IMR-90 (cell line): Measurements from ENCODE around the gene LRRC9. TPM values are rescaled to one million over a fixed set of nuclear protein-coding genes. Genes with fewer than 3 reads are reported as not detected.

Experiments used
- ATAC-seq: fragments of 200-7000 bp; cut with Tn5 transposase; 2 replicates; pipeline ENCODE4 v1.9.1; 2020; ENCODE audit warnings: low read depth, mild to moderate bottlenecking, moderate library complexity
- BruUV-seq: library from RNA; stranded (reverse); fragments of 400-500 nt; replicated peaks from 2 replicates; lab custom pipeline; 2021; lab: Mats Ljungman, UMichigan
- CTCF ChIA-PET: fragments of 300-600 bp; formaldehyde crosslinking; extraction: SDS; loops from one replicate; lab custom pipeline; 2021; ENCODE audit warnings: antibody characterized with exemption; lab: Yijun Ruan, JAX
- POLR2A ChIA-PET: fragments of 300-600 bp; sonication (Branson Sonifier 250); formaldehyde crosslinking; loops from one replicate; lab custom pipeline; 2022; ENCODE audit warnings: antibody characterized with exemption; ENCODE audit not compliant: unreplicated experiment; lab: Charles Lee
- DNase-seq: peaks from one replicate; pipeline ENCODE4 v3.0.0; 2013
- H2AFZ ChIP-seq: replicated peaks from 2 replicates; pipeline ENCODE3; 2013; ENCODE audit warnings: low read length, mild to moderate bottlenecking; ENCODE audit not compliant: poor library complexity
- H2AK5ac ChIP-seq: 2 replicates; pipeline ENCODE4 v1.6.1; 2013; ENCODE audit warnings: low read depth, low read length, inconsistent platforms
- H2AK9ac ChIP-seq: replicated peaks from 2 replicates; pipeline ENCODE3; 2013; ENCODE audit warnings: mild to moderate bottlenecking, low read depth, low read length, moderate library complexity; ENCODE audit not compliant: poor library complexity
- H2BK120ac ChIP-seq: 2 replicates; pipeline ENCODE4 v1.6.1; 2013; ENCODE audit warnings: low read depth, low read length, inconsistent platforms
- H2BK15ac ChIP-seq: 3 replicates; pipeline ENCODE4 v1.6.1; 2013; ENCODE audit warnings: low read depth, low read length, inconsistent platforms
- H2BK20ac ChIP-seq: 2 replicates; pipeline ENCODE4 v1.6.1; 2013; ENCODE audit warnings: low read depth, mild to moderate bottlenecking, inconsistent platforms, low read length, moderate library complexity
- H2BK5ac ChIP-seq: 2 replicates; pipeline ENCODE4 v1.6.1; 2013; ENCODE audit warnings: mild to moderate bottlenecking, low read depth, low read length, inconsistent platforms; ENCODE audit not compliant: poor library complexity, severe bottlenecking
- H3K14ac ChIP-seq: replicated peaks from 2 replicates; pipeline ENCODE4 v1.6.1; 2013; ENCODE audit warnings: low read depth, low read length, inconsistent platforms
- H3K18ac ChIP-seq: 2 replicates; pipeline ENCODE4 v1.6.1; 2013; ENCODE audit warnings: low read depth, low read length, control low read depth
- H3K23ac ChIP-seq: 2 replicates; pipeline ENCODE4 v1.6.1; 2013; ENCODE audit warnings: low read depth, low read length, inconsistent platforms
- H3K27ac ChIP-seq: 2 replicates; pipeline ENCODE4 v1.5.1; 2013; ENCODE audit warnings: mild to moderate bottlenecking, control low read depth, low read length; ENCODE audit not compliant: insufficient read depth
- H3K27me3 ChIP-seq: 2 replicates; pipeline ENCODE4 v1.6.1; 2013; ENCODE audit warnings: low read length; ENCODE audit not compliant: control insufficient read depth, insufficient read depth
- H3K36me3 ChIP-seq: 2 replicates; pipeline ENCODE4 v1.6.1; 2013; ENCODE audit warnings: low read length, mixed read lengths; ENCODE audit not compliant: control insufficient read depth, insufficient read depth
- H3K4ac ChIP-seq: 2 replicates; pipeline ENCODE4 v1.6.1; 2013; ENCODE audit warnings: low read depth, low read length, inconsistent platforms
- H3K4me1 ChIP-seq: 2 replicates; pipeline ENCODE4 v1.6.1; 2013; ENCODE audit warnings: low read length, mixed read lengths; ENCODE audit not compliant: control insufficient read depth, insufficient read depth
- H3K4me2 ChIP-seq: 2 replicates; pipeline ENCODE4 v1.6.1; 2013; ENCODE audit warnings: low read depth, mild to moderate bottlenecking, control low read depth, low read length, moderate library complexity
- H3K4me3 ChIP-seq: 2 replicates; pipeline ENCODE4 v1.5.1; 2013; ENCODE audit warnings: low read depth, mild to moderate bottlenecking, control low read depth, low read length, moderate library complexity; ENCODE audit not compliant: insufficient read depth
- H3K56ac ChIP-seq: 2 replicates; pipeline ENCODE4 v1.6.1; 2013; ENCODE audit warnings: low read length, inconsistent platforms; ENCODE audit not compliant: insufficient read depth; ENCODE audit errors: extremely low read depth
- H3K79me1 ChIP-seq, 2 experiments: 2 replicates each; pipeline ENCODE4 v1.6.1; 2013; ENCODE audit warnings: low read length in 2 of 2, inconsistent platforms in 1 of 2, low read depth in 1 of 2
- H3K9ac ChIP-seq: 2 replicates; pipeline ENCODE4 v1.6.1; 2013; ENCODE audit warnings: low read depth, low read length, control low read depth
- H3K9me1 ChIP-seq: 2 replicates; pipeline ENCODE4 v1.6.1; 2013; ENCODE audit warnings: low read length, inconsistent platforms; ENCODE audit not compliant: insufficient read depth
- H3K9me3 ChIP-seq: 2 replicates; pipeline ENCODE4 v1.6.1; 2013; ENCODE audit warnings: low read length; ENCODE audit not compliant: control insufficient read depth, insufficient read depth
- H4K20me1 ChIP-seq: 2 replicates; pipeline ENCODE4 v1.6.1; 2013; ENCODE audit warnings: low read length, inconsistent platforms; ENCODE audit not compliant: insufficient read depth
- H4K5ac ChIP-seq: 2 replicates; pipeline ENCODE4 v1.6.1; 2013; ENCODE audit warnings: mild to moderate bottlenecking, low read depth, low read length, control low read depth
- H4K8ac ChIP-seq, 2 experiments: 2 replicates each; pipeline ENCODE4 v1.6.1; 2013; ENCODE audit warnings: low read depth in 2 of 2, low read length in 2 of 2, control low read depth in 1 of 2, inconsistent platforms in 1 of 2
- H4K91ac ChIP-seq: 2 replicates; pipeline ENCODE4 v1.6.1; 2013; ENCODE audit warnings: low read depth, low read length, inconsistent platforms; ENCODE audit not compliant: insufficient read depth
- BHLHE40 ChIP-seq: fragments of 150-350 bp; IDR thresholded peaks from 2 replicates; pipeline ENCODE4 v1.6.1; 2016; ENCODE audit warnings: mild to moderate bottlenecking, low read depth, low read length
- CEBPB ChIP-seq: IDR thresholded peaks from 2 replicates; pipeline ENCODE4 v1.6.1; 2012; ENCODE audit warnings: low read depth, low read length, improper control_type of control experiment
- CTCF ChIP-seq: conservative IDR thresholded peaks from 2 replicates; pipeline ENCODE4 v1.5.1; 2012; ENCODE audit warnings: mild to moderate bottlenecking, low read depth, low read length, improper control_type of control experiment
- ELK1 ChIP-seq: fragments of 150-350 bp; IDR thresholded peaks from 2 replicates; pipeline ENCODE4 v1.6.1; 2016; ENCODE audit warnings: low read depth, mild to moderate bottlenecking, low read length, moderate library complexity, borderline replicate concordance
- FOS ChIP-seq: fragments of 150-350 bp; IDR thresholded peaks from 2 replicates; pipeline ENCODE4 v1.6.1; 2016; ENCODE audit warnings: low read depth, low read length
- MAZ ChIP-seq: IDR thresholded peaks from 2 replicates; pipeline ENCODE4 v1.6.1; 2012; ENCODE audit warnings: low read depth, mild to moderate bottlenecking, low read length, improper control_type of control experiment, moderate library complexity, borderline replicate concordance
- MXI1 ChIP-seq: IDR thresholded peaks from 2 replicates; pipeline ENCODE4 v1.6.1; 2012; ENCODE audit warnings: low read depth, mild to moderate bottlenecking, low read length, moderate library complexity, borderline replicate concordance
- NFE2L2 ChIP-seq: fragments of 150-350 bp; IDR thresholded peaks from 2 replicates; pipeline ENCODE4 v1.6.1; 2016; ENCODE audit warnings: low read depth, mild to moderate bottlenecking, low read length
- POLR2A ChIP-seq: IDR thresholded peaks from 2 replicates; pipeline ENCODE4 v1.6.1; 2012; ENCODE audit warnings: mild to moderate bottlenecking, low read depth, low read length
- RAD21 ChIP-seq: IDR thresholded peaks from 2 replicates; pipeline ENCODE4 v1.6.1; 2012; ENCODE audit warnings: low read length, improper control_type of control experiment
- RCOR1 ChIP-seq: IDR thresholded peaks from 2 replicates; pipeline ENCODE4 v1.6.1; 2012; ENCODE audit warnings: mild to moderate bottlenecking, low read length, improper control_type of control experiment; ENCODE audit not compliant: insufficient replicate concordance
- RFX5 ChIP-seq: IDR thresholded peaks from 2 replicates; pipeline ENCODE4 v1.8.0; 2012; ENCODE audit warnings: low read depth, mild to moderate bottlenecking, low read length, moderate library complexity
- SMC3 ChIP-seq: fragments of 150-350 bp; IDR thresholded peaks from 2 replicates; pipeline ENCODE4 v1.6.1; 2016; ENCODE audit warnings: low read depth, mild to moderate bottlenecking, antibody characterized with exemption, low read length, moderate library complexity
- USF2 ChIP-seq: fragments of 150-350 bp; IDR thresholded peaks from 2 replicates; pipeline ENCODE4 v1.6.1; 2017; ENCODE audit warnings: mild to moderate bottlenecking, antibody characterized with exemption, low read length, low read depth
- WGBS, 2 experiments: methylation state at CpG; one replicate each; pipeline versions ENCODE4 v1.1.5 to v1.1.7; 2013; ENCODE audit warnings: missing lambda C conversion rate in 2 of 2; ENCODE audit not compliant: insufficient read length in 1 of 2; ENCODE audit errors: extremely low coverage in 2 of 2; 5-methylcytosine and 5-hydroxymethylcytosine counted together
- dilution Hi-C: fragments of 300-500 bp; cut with HindIII; formaldehyde crosslinking; loops from one replicate; pipeline ENCODE4 v1.14.3; 2018; ENCODE audit warnings: low sequenced_read_pairs; ENCODE audit not compliant: unreplicated experiment
- in situ Hi-C: fragments of 300-500 bp; cut with MboI; formaldehyde crosslinking; loops from 3 replicates; pipeline ENCODE4 v1.14.3; 2019; ENCODE audit warnings: low sequenced_read_pairs, inconsistent platforms, mixed read lengths
- intact Hi-C: fragments of 100-400 bp; cut with micrococcal nuclease; formaldehyde crosslinking; loops from 2 replicates; pipeline ENCODE4 v1.10.0; 2022
- polyA plus RNA-seq, 3 experiments: library from polyadenylated mRNA; depleted of rRNA; stranded (reverse); fragments of >200 nt; gene quantifications; 2 replicates each; pipeline ENCODE4 v1.2.3, GENCODE V29; 2012; ENCODE audit warnings: low replicate concordance in 1 of 3
- total RNA-seq: library from RNA; depleted of rRNA; stranded (reverse); fragments of >200 nt; gene quantifications from 2 replicates; pipeline ENCODE4 v1.2.3, GENCODE V29; 2012

LRRC9 gene
- total and polyA plus RNA-seq, 2 of the 4 experiments (the other 2 are of a cell fraction) = not detected

- Histone ChIP-seq H3K56ac (no peak overlapping the region), H2BK15ac (no peak overlapping the region), H3K27me3 (peaks cover 23% of the 10 kb centered on the region), H2AK5ac (no peak overlapping the region), H3K36me3 (no peaks in the 10 kb centered on the region), H3K27ac (no peak overlapping the region), H3K9me1 (no peaks in the 10 kb centered on the region), H4K5ac (no peak overlapping the region), H4K8ac (no peak overlapping the region), H3K23ac (no peak overlapping the region), H3K4me2 (no peak overlapping the region), H2BK20ac (no peak overlapping the region), H4K20me1 (no peaks in the 10 kb centered on the region), H3K9me3 (no peaks in the 10 kb centered on the region), H2BK5ac (no peak overlapping the region), H2BK120ac (no peak overlapping the region), H2AK9ac (no peak overlapping the region), H3K18ac (no peak overlapping the region), H4K91ac (no peak overlapping the region), H3K4me3 (no peak overlapping the region), H3K14ac (no peak overlapping the region), H3K4ac (no peak overlapping the region), H2AFZ (peak overlapping the region; percentile 2), H3K9ac (no peak overlapping the region), H3K4me1 (no peaks in the 10 kb centered on the region; the same call in 1 of the 2 replicates), H3K79me1 (no peaks in the 10 kb centered on the region)
- intact Hi-C loops = no loop called here
- in situ Hi-C loops = no loop called here
- no CpG with 5 or more reads among the region's 1 CpG for WGBS, 2 experiments
- CTCF ChIA-PET = no interaction called here
- dilution Hi-C loops = no loop called here
- DNase-seq = no peak
- POLR2A ChIA-PET = no interaction called here
- no peak for ATAC-seq
- no TSS peak for BruUV-seq
- no peak for TF ChIP-seq ELK1
- TF ChIP-seq RAD21 = no peak
- TF ChIP-seq CEBPB = no peak
- no peak for TF ChIP-seq FOS
- TF ChIP-seq USF2 = no peak
- TF ChIP-seq MXI1 = no peak
- TF ChIP-seq RCOR1 = no peak
- no peak for TF ChIP-seq CTCF
- TF ChIP-seq MAZ = no peak
- TF ChIP-seq POLR2A = no peak
- no peak for TF ChIP-seq SMC3
- TF ChIP-seq RFX5 = no peak
- no peak for TF ChIP-seq NFE2L2
- TF ChIP-seq BHLHE40 = no peak
These were observed 387 bp downstream of the LRRC9 start for GRCh38 chr14:59920378-59920683.
